GM23338 (cell line): ENCODE results near the gene TSPAN5. TPM values are rescaled to one million over a fixed set of nuclear protein-coding genes. Genes with fewer than 3 reads are reported as not detected.
A peak's percentile ranks its signal among the peaks of the same experiment; 100 is the strongest.

ENCODE experiments used
- ATAC-seq: fragments of 200-7000 bp; cut with Tn5 transposase; 3 replicates; pipeline ENCODE4 v1.9.1; 2020
- DNase-seq: peaks from one replicate; pipeline ENCODE4 v3.0.0-alpha.2; 2015; ENCODE audit warnings: low spot score
- H2AFZ ChIP-seq: fragments of 200-600 bp; sonication (generic); 2 replicates; pipeline ENCODE4 v1.8.0; 2016; ENCODE audit warnings: antibody characterized with exemption, mild to moderate bottlenecking, moderate library complexity
- H3F3A ChIP-seq: fragments of 200-600 bp; sonication (generic); replicated peaks from 2 replicates; pipeline ENCODE4 v1.8.0; 2017; ENCODE audit warnings: antibody characterized with exemption, mixed run types, low read depth
- H3K27ac ChIP-seq: fragments of 200-600 bp; sonication (generic); 2 replicates; pipeline ENCODE4 v1.6.1; 2016; ENCODE audit warnings: low read depth
- H3K27me3 ChIP-seq: fragments of 200-600 bp; sonication (generic); 2 replicates; pipeline ENCODE4 v1.8.0; 2016; ENCODE audit warnings: mild to moderate bottlenecking, mixed run types, moderate library complexity; ENCODE audit not compliant: insufficient read depth
- H3K36me3 ChIP-seq: fragments of 200-600 bp; sonication (generic); 2 replicates; pipeline ENCODE4 v1.8.0; 2016; ENCODE audit warnings: mild to moderate bottlenecking; ENCODE audit not compliant: insufficient read depth
- H3K4me1 ChIP-seq: fragments of 200-600 bp; sonication (generic); 2 replicates; pipeline ENCODE4 v1.8.0; 2016; ENCODE audit warnings: mild to moderate bottlenecking, moderate library complexity; ENCODE audit not compliant: insufficient read depth
- H3K4me2 ChIP-seq: fragments of 200-600 bp; sonication (generic); 2 replicates; pipeline ENCODE4 v1.7.1; 2017; ENCODE audit warnings: mixed run types
- H3K4me3 ChIP-seq: fragments of 200-600 bp; sonication (generic); 2 replicates; pipeline ENCODE4 v1.6.1; 2016; ENCODE audit warnings: mixed run types
- H3K79me2 ChIP-seq: fragments of 200-600 bp; sonication (generic); replicated peaks from 2 replicates; pipeline ENCODE4 v1.8.0; 2017; ENCODE audit warnings: mild to moderate bottlenecking; ENCODE audit not compliant: insufficient read depth
- H3K9me2 ChIP-seq: fragments of 200-600 bp; sonication (generic); 2 replicates; pipeline ENCODE4 v1.8.0; 2017; ENCODE audit not compliant: insufficient read depth
- H4K20me1 ChIP-seq: fragments of 200-600 bp; sonication (generic); replicated peaks from 2 replicates; pipeline ENCODE4 v1.8.0; 2017; ENCODE audit warnings: mild to moderate bottlenecking; ENCODE audit not compliant: insufficient read depth
- H3K27ac Mint-ChIP-seq: 2 replicates; pipeline ENCODE4 v1.8.0; 2020; ENCODE audit warnings: inconsistent platforms, mild to moderate bottlenecking, moderate library complexity, mixed read lengths
- H3K27me3 Mint-ChIP-seq: 3 replicates; pipeline ENCODE4 v1.8.0; 2022; ENCODE audit warnings: low read depth, mild to moderate bottlenecking, moderate library complexity, mixed read lengths, inconsistent platforms; ENCODE audit not compliant: insufficient read depth, poor library complexity
- H3K36me3 Mint-ChIP-seq: 3 replicates; pipeline ENCODE4 v1.8.0; 2021; ENCODE audit warnings: low read depth, mild to moderate bottlenecking, inconsistent platforms, moderate library complexity, mixed read lengths
- H3K4me1 Mint-ChIP-seq: 3 replicates; pipeline ENCODE4 v1.8.0; 2020; ENCODE audit warnings: mild to moderate bottlenecking, inconsistent platforms, mixed read lengths
- H3K4me3 Mint-ChIP-seq: 3 replicates; pipeline ENCODE4 v1.8.0; 2021; ENCODE audit warnings: moderate library complexity, mild to moderate bottlenecking, inconsistent platforms, mixed read lengths
- H3K9me3 Mint-ChIP-seq: 3 replicates; pipeline ENCODE4 v1.8.0; 2020; ENCODE audit warnings: moderate library complexity, mild to moderate bottlenecking, inconsistent platforms, mixed read lengths
- CREB1 ChIP-seq: fragments of 250-450 bp; sonication (Bioruptor Pico); IDR thresholded peaks from 2 replicates; pipeline ENCODE4 v1.5.0; 2020; ENCODE audit warnings: low read depth, mild to moderate bottlenecking, moderate library complexity
- EZH2 ChIP-seq: fragments of 200-600 bp; sonication (generic); IDR thresholded peaks from one replicate; pipeline ENCODE4 v1.8.0; 2017; ENCODE audit warnings: antibody characterized with exemption, mild to moderate bottlenecking, low read depth; ENCODE audit not compliant: unreplicated experiment
- JUNB ChIP-seq: IDR thresholded peaks from one replicate; pipeline ENCODE4 v1.6.1; 2016; ENCODE audit warnings: antibody characterized with exemption; ENCODE audit not compliant: unreplicated experiment
- POLR2AphosphoS5 ChIP-seq: IDR thresholded peaks from 2 replicates; pipeline ENCODE4 v1.6.1; 2016; ENCODE audit warnings: antibody characterized with exemption, low read depth
- REST ChIP-seq: IDR thresholded peaks from one replicate; pipeline ENCODE4 v1.6.1; 2018; ENCODE audit warnings: antibody characterized with exemption; ENCODE audit not compliant: unreplicated experiment
- STAT1 ChIP-seq: IDR thresholded peaks from one replicate; pipeline ENCODE4 v1.6.1; 2016; ENCODE audit warnings: antibody characterized with exemption; ENCODE audit not compliant: unreplicated experiment
- ZNF114 ChIP-seq: fragments of 250-450 bp; sonication (Bioruptor Pico); IDR thresholded peaks from 2 replicates; pipeline ENCODE4 v1.5.0; 2020; ENCODE audit warnings: mild to moderate bottlenecking, moderate library complexity
- ZNF331 ChIP-seq: fragments of 250-450 bp; sonication (Bioruptor Pico); IDR thresholded peaks from 2 replicates; pipeline ENCODE4 v1.5.0; 2020; ENCODE audit warnings: low read depth, mild to moderate bottlenecking, moderate library complexity
- polyA plus RNA-seq: library from polyadenylated mRNA; unstranded; fragments of >200 nt; fragmentation: Nextera tagmentation; extraction: Ambion mirVana; gene quantifications from 2 replicates; pipeline ENCODE4 v1.2.1, GENCODE V29; 2016
- total RNA-seq: library from RNA; depleted of rRNA; stranded (reverse); fragments of >200 nt; shearing (Covaris generic); gene quantifications from 2 replicates; pipeline ENCODE4 v1.2.3, GENCODE V29; 2014
- TF ChIP-seq, protein P1 (sequence below): fragments of 250-450 bp; sonication (Bioruptor Pico); IDR thresholded peaks from 2 replicates; pipeline ENCODE4 v1.5.0; 2020; ENCODE audit warnings: mild to moderate bottlenecking, moderate library complexity

Gene TSPAN5
- total and polyA plus RNA-seq, 2 experiments from 2014 or later = 18.6 to 21.5 TPM

DNA sequence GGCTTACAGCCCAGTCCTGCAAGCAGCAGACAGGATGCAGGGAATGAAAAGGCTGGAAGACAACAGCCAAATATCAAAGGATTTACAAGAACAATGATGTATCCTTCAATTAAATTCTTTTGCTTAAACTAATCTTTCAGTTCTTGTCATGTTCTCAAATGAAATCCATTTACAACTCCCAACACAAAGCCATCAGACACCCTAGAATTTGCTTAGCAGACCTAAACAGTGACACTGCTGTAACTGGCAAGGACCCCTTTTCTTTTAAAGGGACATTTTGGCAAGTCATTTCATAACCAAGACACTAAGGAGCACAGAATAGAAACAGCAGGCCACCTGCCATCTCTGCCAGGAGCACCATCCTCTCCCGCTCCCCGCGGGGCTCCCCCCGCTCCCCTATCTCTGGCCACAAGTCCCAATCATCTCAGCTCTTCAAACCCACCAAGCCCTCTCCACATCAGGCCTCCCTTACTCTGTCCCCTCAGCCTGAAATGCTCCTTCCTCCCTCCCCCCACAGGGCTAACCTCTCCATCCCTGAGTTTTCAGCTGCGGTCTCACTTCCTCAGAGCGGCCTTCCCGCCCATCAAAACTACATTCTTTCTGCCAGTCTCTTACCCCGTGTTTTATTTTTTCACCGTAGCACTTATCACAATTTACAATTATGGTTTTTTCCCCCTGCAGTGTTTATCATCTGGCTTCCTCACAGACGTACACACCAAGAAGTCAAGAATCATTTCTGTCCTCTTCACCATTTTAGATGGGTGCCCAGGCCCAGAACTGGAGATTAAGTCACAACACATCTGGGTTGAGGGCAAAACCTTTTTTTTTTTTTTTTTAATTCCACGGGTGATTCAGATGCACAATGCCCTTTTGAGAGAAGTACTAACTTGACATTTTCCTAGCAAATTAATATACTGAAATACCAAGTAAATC is 45.8 kb downstream of the TSPAN5 start:
- Histone ChIP-seq H3K4me3 (peak overlapping the region; percentile 12; the same call in 1 of the 2 replicates), H3F3A (0 out of 2 replicates have a peak, but pooled peaks cover 3% of the 10 kb centered on the region), H2AFZ (0 out of 2 replicates have a peak overlapping the region, but pooled peaks have one; percentile 76), H3K27ac (peak overlapping the region; percentile 87), H3K9me2 (no peaks in the 10 kb centered on the region; the same call in 1 of the 2 replicates), H3K27me3 (no peaks in the 10 kb centered on the region), H3K4me1 (peaks cover 66% of the 10 kb centered on the region), H3K79me2 (peaks cover 78% of the 10 kb centered on the region), H4K20me1 (no peaks in the 10 kb centered on the region; the same call in 1 of the 2 replicates), H3K4me2 (peak overlapping the region; percentile 69), H3K36me3 (no peaks in the 10 kb centered on the region)
- Mint-ChIP-seq H3K4me1 (peaks cover 75% of the 10 kb centered on the region), H3K27ac (peak overlapping the region; percentile 46), H3K36me3 (no peaks in the 10 kb centered on the region), H3K27me3 (peaks cover 13% of the 10 kb centered on the region), H3K9me3 (no peaks in the 10 kb centered on the region), H3K4me3 (peak overlapping the region; percentile 13; the same call in 2 of the 3 replicates)
- ATAC-seq (peak; percentile 52), DNase-seq (peak; percentile 52)
- TF ChIP-seq ZNF331 (CRISPR knock-in tag) = no peak
- no peak for TF ChIP-seq CREB1 (CRISPR knock-in tag)
- no peak for TF ChIP-seq ZNF114 (CRISPR knock-in tag)
- no peak for TF ChIP-seq STAT1

DNA sequence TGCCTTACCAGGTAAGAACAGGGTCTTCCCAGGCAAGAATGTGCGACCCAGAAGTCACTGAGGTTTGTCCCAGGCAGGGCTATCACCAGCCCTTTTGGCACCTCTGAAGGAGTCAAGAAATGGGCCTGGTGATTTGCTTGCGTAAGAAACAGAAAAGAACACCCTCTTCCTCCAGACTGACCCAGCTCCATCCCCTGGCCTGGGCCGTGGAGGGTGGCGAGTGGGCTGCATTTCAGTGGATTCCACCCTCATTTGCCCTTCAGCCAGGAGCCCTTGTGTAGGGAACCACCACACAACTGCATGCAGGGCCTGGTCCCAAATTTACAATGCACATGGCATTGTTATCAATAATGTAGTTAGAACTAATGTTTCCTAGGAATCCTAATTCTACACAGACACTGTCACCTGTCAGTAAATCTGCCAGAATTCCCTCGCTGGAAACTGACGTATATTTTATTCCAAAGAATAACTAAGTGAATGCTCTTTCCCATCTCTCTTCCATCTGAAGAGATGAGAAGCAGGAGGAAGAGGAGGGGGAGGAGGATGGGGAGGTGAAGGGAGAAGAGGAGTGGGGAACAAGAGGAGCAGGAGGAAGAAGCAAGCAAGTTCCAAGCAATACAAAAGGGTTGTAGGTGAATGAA is 46.6 kb downstream of the TSPAN5 start:
- no peaks in the 10 kb centered on the region; the same call in 1 of the 2 replicates for H4K20me1 ChIP-seq
- no peaks in the 10 kb centered on the region for H3K36me3 Mint-ChIP-seq
- H3K36me3 ChIP-seq = no peaks in the 10 kb centered on the region
- H3K4me1 Mint-ChIP-seq = peaks cover 81% of the 10 kb centered on the region
- H3K27ac Mint-ChIP-seq = peak overlapping the region; percentile 86; the same call in 1 of the 2 replicates
- peaks cover 70% of the 10 kb centered on the region for H3K79me2 ChIP-seq
- H2AFZ ChIP-seq = no peak overlapping the region
- H3K27ac ChIP-seq = peak overlapping the region; percentile 87
- no peak overlapping the region; the same call in 2 of the 3 replicates for H3K4me3 Mint-ChIP-seq
- H3K27me3 ChIP-seq = no peaks in the 10 kb centered on the region
- H3K4me1 ChIP-seq = peaks cover 74% of the 10 kb centered on the region
- no peak overlapping the region for H3K4me3 ChIP-seq
- H3K9me3 Mint-ChIP-seq = no peaks in the 10 kb centered on the region
- H3K9me2 ChIP-seq = no peaks in the 10 kb centered on the region
- H3K27me3 Mint-ChIP-seq = peaks cover 15% of the 10 kb centered on the region
- H3F3A ChIP-seq = 0 out of 2 replicates have a peak, but pooled peaks cover 3% of the 10 kb centered on the region
- peak overlapping the region; percentile 69 for H3K4me2 ChIP-seq
- ATAC-seq = peak; percentile 19
- DNase-seq = no peak
- TF ChIP-seq EZH2 (no peak), STAT1 (no peak), REST (no peak), CREB1 (CRISPR knock-in tag) (no peak), ZNF114 (CRISPR knock-in tag) (no peak), POLR2AphosphoS5 (no peak), JUNB (no peak)
- TF ChIP-seq, protein P1, sequence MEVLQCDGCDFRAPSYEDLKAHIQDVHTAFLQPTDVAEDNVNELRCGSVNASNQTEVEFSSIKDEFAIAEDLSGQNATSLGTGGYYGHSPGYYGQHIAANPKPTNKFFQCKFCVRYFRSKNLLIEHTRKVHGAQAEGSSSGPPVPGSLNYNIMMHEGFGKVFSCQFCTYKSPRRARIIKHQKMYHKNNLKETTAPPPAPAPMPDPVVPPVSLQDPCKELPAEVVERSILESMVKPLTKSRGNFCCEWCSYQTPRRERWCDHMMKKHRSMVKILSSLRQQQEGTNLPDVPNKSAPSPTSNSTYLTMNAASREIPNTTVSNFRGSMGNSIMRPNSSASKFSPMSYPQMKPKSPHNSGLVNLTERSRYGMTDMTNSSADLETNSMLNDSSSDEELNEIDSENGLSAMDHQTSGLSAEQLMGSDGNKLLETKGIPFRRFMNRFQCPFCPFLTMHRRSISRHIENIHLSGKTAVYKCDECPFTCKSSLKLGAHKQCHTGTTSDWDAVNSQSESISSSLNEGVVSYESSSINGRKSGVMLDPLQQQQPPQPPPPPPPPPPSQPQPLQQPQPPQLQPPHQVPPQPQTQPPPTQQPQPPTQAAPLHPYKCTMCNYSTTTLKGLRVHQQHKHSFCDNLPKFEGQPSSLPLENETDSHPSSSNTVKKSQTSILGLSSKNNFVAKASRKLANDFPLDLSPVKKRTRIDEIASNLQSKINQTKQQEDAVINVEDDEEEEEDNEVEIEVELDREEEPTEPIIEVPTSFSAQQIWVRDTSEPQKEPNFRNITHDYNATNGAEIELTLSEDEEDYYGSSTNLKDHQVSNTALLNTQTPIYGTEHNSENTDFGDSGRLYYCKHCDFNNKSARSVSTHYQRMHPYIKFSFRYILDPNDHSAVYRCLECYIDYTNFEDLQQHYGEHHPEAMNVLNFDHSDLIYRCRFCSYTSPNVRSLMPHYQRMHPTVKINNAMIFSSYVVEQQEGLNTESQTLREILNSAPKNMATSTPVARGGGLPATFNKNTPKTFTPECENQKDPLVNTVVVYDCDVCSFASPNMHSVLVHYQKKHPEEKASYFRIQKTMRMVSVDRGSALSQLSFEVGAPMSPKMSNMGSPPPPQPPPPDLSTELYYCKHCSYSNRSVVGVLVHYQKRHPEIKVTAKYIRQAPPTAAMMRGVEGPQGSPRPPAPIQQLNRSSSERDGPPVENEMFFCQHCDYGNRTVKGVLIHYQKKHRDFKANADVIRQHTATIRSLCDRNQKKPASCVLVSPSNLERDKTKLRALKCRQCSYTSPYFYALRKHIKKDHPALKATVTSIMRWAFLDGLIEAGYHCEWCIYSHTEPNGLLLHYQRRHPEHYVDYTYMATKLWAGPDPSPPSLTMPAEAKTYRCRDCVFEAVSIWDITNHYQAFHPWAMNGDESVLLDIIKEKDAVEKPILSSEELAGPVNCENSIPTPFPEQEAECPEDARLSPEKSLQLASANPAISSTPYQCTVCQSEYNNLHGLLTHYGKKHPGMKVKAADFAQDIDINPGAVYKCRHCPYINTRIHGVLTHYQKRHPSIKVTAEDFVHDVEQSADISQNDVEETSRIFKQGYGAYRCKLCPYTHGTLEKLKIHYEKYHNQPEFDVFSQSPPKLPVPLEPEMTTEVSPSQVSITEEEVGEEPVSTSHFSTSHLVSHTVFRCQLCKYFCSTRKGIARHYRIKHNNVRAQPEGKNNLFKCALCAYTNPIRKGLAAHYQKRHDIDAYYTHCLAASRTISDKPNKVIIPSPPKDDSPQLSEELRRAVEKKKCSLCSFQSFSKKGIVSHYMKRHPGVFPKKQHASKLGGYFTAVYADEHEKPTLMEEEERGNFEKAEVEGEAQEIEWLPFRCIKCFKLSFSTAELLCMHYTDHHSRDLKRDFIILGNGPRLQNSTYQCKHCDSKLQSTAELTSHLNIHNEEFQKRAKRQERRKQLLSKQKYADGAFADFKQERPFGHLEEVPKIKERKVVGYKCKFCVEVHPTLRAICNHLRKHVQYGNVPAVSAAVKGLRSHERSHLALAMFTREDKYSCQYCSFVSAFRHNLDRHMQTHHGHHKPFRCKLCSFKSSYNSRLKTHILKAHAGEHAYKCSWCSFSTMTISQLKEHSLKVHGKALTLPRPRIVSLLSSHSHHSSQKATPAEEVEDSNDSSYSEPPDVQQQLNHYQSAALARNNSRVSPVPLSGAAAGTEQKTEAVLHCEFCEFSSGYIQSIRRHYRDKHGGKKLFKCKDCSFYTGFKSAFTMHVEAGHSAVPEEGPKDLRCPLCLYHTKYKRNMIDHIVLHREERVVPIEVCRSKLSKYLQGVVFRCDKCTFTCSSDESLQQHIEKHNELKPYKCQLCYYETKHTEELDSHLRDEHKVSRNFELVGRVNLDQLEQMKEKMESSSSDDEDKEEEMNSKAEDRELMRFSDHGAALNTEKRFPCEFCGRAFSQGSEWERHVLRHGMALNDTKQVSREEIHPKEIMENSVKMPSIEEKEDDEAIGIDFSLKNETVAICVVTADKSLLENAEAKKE (CRISPR knock-in tag) = no peak
